HepG2 (cell line): ENCODE measurements around the gene CMIP. TPM values are rescaled to one million over a fixed set of nuclear protein-coding genes. Genes with fewer than 3 reads are reported as not detected.

Source experiments
- FOXA1 ChIP-seq, 2 experiments: fragments of 450-650 bp in 1 of 2; sonication (generic) in 1 of 2; formaldehyde crosslinking in 1 of 2; IDR thresholded peaks; 2 replicates each; pipeline versions ENCODE4 v1.4.0 to v1.6.1; 2016 to 2020; ENCODE audit warnings: missing genetic modification reagents in 1 of 2
- HBP1 ChIP-seq: IDR thresholded peaks from 2 replicates; pipeline ENCODE4 v1.6.1; 2016; ENCODE audit warnings: low read depth, control low read depth
- JARID2 ChIP-seq: sonication (generic); formaldehyde crosslinking; IDR thresholded peaks from 2 replicates; pipeline ENCODE4 v1.8.1; 2023; ENCODE audit warnings: missing genetic modification reagents, inconsistent platforms; ENCODE audit not compliant: insufficient replicate concordance
- LRRFIP1 ChIP-seq: sonication (generic); formaldehyde crosslinking; conservative IDR thresholded peaks from 2 replicates; pipeline ENCODE4 v1.4.0; 2020; ENCODE audit warnings: missing genetic modification reagents
- NFKBIZ ChIP-seq: IDR thresholded peaks from 2 replicates; pipeline ENCODE4 v1.6.1; 2018; ENCODE audit warnings: missing genetic modification reagents, missing compliant biosample characterization
- PAX8 ChIP-seq: sonication (generic); formaldehyde crosslinking; IDR thresholded peaks from 2 replicates; pipeline ENCODE4 v1.8.0; 2022; ENCODE audit warnings: mild to moderate bottlenecking, missing genetic modification reagents, borderline replicate concordance
- PCBP1 ChIP-seq: fragments of 200-400 bp; formaldehyde crosslinking; IDR thresholded peaks from 2 replicates; pipeline ENCODE4 v1.6.1; 2017; ENCODE audit warnings: mild to moderate bottlenecking, low read depth, low read length, borderline replicate concordance
- RBM22 ChIP-seq: fragments of 200-400 bp; formaldehyde crosslinking; optimal IDR thresholded peaks from 2 replicates; pipeline ENCODE3; 2017; ENCODE audit warnings: mild to moderate bottlenecking, low read length, moderate library complexity
- SIX4 ChIP-seq: sonication (generic); formaldehyde crosslinking; IDR thresholded peaks from 2 replicates; pipeline ENCODE4 v1.4.0; 2020; ENCODE audit warnings: missing genetic modification reagents
- TARDBP ChIP-seq: sonication (generic); formaldehyde crosslinking; IDR thresholded peaks from 2 replicates; pipeline ENCODE4 v1.8.0; 2022; ENCODE audit warnings: mild to moderate bottlenecking, missing genetic modification reagents
- THAP11 ChIP-seq: IDR thresholded peaks from 2 replicates; pipeline ENCODE4 v1.6.1; 2016; ENCODE audit warnings: missing biosample characterization, missing genetic modification reagents
- TOE1 ChIP-seq: sonication (generic); formaldehyde crosslinking; IDR thresholded peaks from 2 replicates; pipeline ENCODE4 v1.4.0; 2020; ENCODE audit warnings: mild to moderate bottlenecking, missing genetic modification reagents
- TRIM22 ChIP-seq: fragments of 450-650 bp; IDR thresholded peaks from 2 replicates; pipeline ENCODE4 v1.6.1; 2017
- ZNF180 ChIP-seq: sonication (generic); formaldehyde crosslinking; IDR thresholded peaks from 2 replicates; pipeline ENCODE4 v1.4.0; 2020; ENCODE audit warnings: low read depth, missing genetic modification reagents, borderline replicate concordance
- ZNF776 ChIP-seq: sonication (generic); formaldehyde crosslinking; IDR thresholded peaks from 2 replicates; pipeline ENCODE4 v1.4.0; 2020; ENCODE audit warnings: mild to moderate bottlenecking, missing genetic modification reagents
- ZZZ3 ChIP-seq: sonication (generic); formaldehyde crosslinking; IDR thresholded peaks from 2 replicates; pipeline ENCODE4 v1.4.0; 2020; ENCODE audit warnings: missing genetic modification reagents, mild to moderate bottlenecking, borderline replicate concordance
- polyA plus RNA-seq, 8 experiments: library from polyadenylated mRNA; depleted of rRNA in 3 of 8; stranded (reverse) in 7 of 8; unstranded in 1 of 8; fragments of >200 nt; fragmentation: Illumina TruSeq in 4 of 8; extraction: Trizol in 4 of 8; gene quantifications; 2 replicates each; pipeline versions ENCODE4 v1.2.1 to v1.2.3, GENCODE V29; 2011 to 2016; ENCODE audit warnings: low read depth in 4 of 8, missing spikeins in 1 of 8, mixed read lengths in 1 of 8; ENCODE audit not compliant: insufficient read depth in 1 of 8
- total RNA-seq, 5 experiments: library from RNA; depleted of rRNA; stranded (reverse); fragments of >200 nt; fragmentation: Illumina TruSeq; extraction: Trizol; gene quantifications; 2 replicates each; pipeline ENCODE4 v1.2.3, GENCODE V29; 2016; ENCODE audit warnings: low read depth in 1 of 5
- TF ChIP-seq, protein P1 (sequence below): sonication (generic); formaldehyde crosslinking; IDR thresholded peaks from 2 replicates; pipeline ENCODE4 v1.4.0; 2020; ENCODE audit warnings: missing genetic modification reagents
- TF ChIP-seq, protein P2 (sequence below): IDR thresholded peaks from 2 replicates; pipeline ENCODE4 v1.6.1; 2012; ENCODE audit warnings: low read depth, low read length, improper control_type of control experiment

CMIP gene
- total and polyA plus RNA-seq, 2 of the 13 experiments (the other 11 are each of a cell fraction or from before 2014, with no cell fraction given), result 10.9 to 18.1 TPM

DNA sequence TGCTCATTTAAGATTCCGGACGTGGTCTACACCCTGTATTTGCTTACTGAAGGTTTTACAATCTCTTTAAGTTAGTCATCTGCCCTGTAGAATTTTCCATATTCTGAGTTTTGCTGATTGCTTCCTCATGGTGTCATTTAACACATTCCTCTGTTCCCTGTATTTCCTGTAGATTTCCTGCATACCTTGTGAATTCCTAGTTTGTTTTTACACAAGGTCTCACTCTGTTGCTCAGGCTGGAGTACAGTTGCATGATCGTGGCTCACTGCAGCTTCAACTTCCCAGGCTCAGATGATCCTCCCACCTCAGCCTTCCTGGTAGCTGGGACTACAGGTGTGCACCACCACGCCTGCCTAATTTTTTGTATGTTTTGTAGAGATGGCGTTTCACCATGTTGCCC, 66.8 kb downstream of the CMIP start (continued):
- TF ChIP-seq HBP1 (CRISPR knock-in tag) (no peak), LRRFIP1 (no peak), ZZZ3 (CRISPR knock-in tag) (no peak), TARDBP (CRISPR knock-in tag) (no peak; the same call in 1 of the 2 replicates), PAX8 (CRISPR knock-in tag) (no peak), TOE1 (CRISPR knock-in tag) (no peak), SIX4 (CRISPR knock-in tag) (peak; percentile 87), JARID2 (CRISPR knock-in tag) (no peak), ZNF180 (CRISPR knock-in tag) (no peak), NFKBIZ (CRISPR knock-in tag) (no peak), ZNF776 (CRISPR knock-in tag) (no peak), PCBP1 (no peak), THAP11 (CRISPR knock-in tag) (0 out of 2 replicates have a peak, but pooled peaks have one; percentile 15), RBM22 (peak; percentile 54), FOXA1 (IDR thresholded peaks at IDR 0.05) (0 out of 2 replicates have a peak, but pooled peaks have one; percentile 34), FOXA1 (CRISPR knock-in tag; IDR thresholded peaks at IDR 0.05) (peak; percentile 46; the same call in 1 of the 2 replicates), TRIM22 (no peak)
- TF ChIP-seq, protein P1, sequence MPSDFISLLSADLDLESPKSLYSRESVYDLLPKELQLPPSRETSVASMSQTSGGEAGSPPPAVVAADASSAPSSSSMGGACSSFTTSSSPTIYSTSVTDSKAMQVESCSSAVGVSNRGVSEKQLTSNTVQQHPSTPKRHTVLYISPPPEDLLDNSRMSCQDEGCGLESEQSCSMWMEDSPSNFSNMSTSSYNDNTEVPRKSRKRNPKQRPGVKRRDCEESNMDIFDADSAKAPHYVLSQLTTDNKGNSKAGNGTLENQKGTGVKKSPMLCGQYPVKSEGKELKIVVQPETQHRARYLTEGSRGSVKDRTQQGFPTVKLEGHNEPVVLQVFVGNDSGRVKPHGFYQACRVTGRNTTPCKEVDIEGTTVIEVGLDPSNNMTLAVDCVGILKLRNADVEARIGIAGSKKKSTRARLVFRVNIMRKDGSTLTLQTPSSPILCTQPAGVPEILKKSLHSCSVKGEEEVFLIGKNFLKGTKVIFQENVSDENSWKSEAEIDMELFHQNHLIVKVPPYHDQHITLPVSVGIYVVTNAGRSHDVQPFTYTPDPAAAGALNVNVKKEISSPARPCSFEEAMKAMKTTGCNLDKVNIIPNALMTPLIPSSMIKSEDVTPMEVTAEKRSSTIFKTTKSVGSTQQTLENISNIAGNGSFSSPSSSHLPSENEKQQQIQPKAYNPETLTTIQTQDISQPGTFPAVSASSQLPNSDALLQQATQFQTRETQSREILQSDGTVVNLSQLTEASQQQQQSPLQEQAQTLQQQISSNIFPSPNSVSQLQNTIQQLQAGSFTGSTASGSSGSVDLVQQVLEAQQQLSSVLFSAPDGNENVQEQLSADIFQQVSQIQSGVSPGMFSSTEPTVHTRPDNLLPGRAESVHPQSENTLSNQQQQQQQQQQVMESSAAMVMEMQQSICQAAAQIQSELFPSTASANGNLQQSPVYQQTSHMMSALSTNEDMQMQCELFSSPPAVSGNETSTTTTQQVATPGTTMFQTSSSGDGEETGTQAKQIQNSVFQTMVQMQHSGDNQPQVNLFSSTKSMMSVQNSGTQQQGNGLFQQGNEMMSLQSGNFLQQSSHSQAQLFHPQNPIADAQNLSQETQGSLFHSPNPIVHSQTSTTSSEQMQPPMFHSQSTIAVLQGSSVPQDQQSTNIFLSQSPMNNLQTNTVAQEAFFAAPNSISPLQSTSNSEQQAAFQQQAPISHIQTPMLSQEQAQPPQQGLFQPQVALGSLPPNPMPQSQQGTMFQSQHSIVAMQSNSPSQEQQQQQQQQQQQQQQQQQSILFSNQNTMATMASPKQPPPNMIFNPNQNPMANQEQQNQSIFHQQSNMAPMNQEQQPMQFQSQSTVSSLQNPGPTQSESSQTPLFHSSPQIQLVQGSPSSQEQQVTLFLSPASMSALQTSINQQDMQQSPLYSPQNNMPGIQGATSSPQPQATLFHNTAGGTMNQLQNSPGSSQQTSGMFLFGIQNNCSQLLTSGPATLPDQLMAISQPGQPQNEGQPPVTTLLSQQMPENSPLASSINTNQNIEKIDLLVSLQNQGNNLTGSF, result no peak
- TF ChIP-seq, protein P2, sequence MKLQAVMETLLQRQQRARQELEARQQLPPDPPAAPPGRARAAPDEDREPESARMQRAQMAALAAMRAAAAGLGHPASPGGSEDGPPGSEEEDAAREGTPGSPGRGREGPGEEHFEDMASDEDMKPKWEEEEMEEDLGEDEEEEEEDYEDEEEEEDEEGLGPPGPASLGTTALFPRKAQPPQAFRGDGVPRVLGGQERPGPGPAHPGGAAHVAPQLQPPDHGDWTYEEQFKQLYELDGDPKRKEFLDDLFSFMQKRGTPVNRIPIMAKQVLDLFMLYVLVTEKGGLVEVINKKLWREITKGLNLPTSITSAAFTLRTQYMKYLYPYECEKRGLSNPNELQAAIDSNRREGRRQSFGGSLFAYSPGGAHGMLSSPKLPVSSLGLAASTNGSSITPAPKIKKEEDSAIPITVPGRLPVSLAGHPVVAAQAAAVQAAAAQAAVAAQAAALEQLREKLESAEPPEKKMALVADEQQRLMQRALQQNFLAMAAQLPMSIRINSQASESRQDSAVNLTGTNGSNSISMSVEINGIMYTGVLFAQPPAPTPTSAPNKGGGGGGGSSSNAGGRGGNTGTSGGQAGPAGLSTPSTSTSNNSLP, result peak; percentile 56; the same call in 1 of the 2 replicates
